Suppressor macrophage treated with lipopolysaccharide for 1 hour (primary cell): ENCODE data around the gene KCNQ2.

Source experiments
- DNase-seq, 3 donors: peaks; one replicate each; pipeline ENCODE4 v3.0.0-alpha.2; 2020 to 2022

KCNQ2 gene

GRCh38 chr20:63471981-63472831, at the start of gene KCNQ2:
Gene KCNQ2, minus strand, starts transcription at chr20:63472655. Its CDS starts 192 bp downstream, at chr20:63472463.
- no peak for DNase-seq

GRCh38 chr20:63521602-63522001, 49.1 kb upstream of the KCNQ2 start:
- no peak for DNase-seq

- peak; percentile 63 to 93 (median 83) for DNase-seq
Observed at GRCh38 chr20:63520934-63521601, 48.6 kb upstream of the KCNQ2 start.

GRCh38 chr20:63520504-63520933, 48.1 kb upstream of the KCNQ2 start, which contains the start of gene PPDPF:
Gene PPDPF, plus strand, starts transcription at chr20:63520765. Its CDS starts 544 bp downstream, at chr20:63521309.
- DNase-seq, result peak; percentile 84 to 97 (median 93)

- DNase-seq, result peak; percentile 54 to 73 (median 55)
Observed at GRCh38 chr20:63519668-63520503, 47.4 kb upstream of the KCNQ2 start.

- DNase-seq, result no peak
Observed at GRCh38 chr20:63518946-63519667, 46.7 kb upstream of the KCNQ2 start.

- no peak for DNase-seq
Observed at GRCh38 chr20:63518351-63518861, 46.0 kb upstream of the KCNQ2 start.

- DNase-seq, result no peak
Observed at GRCh38 chr20:63517376-63518309, 45.2 kb upstream of the KCNQ2 start.

GRCh38 chr20:63514520-63514919, 42.1 kb upstream of the KCNQ2 start:
- peak in 2 of 3 donors; percentile 10 to 32 for DNase-seq

GRCh38 chr20:63513207-63513606, 40.8 kb upstream of the KCNQ2 start:
- DNase-seq, result no peak

GRCh38 chr20:63509088-63509564, 36.7 kb upstream of the KCNQ2 start:
- DNase-seq, result peak in 1 of 3 donors; percentile 22

GRCh38 chr20:63508072-63508768, 35.8 kb upstream of the KCNQ2 start:
- DNase-seq, result no peak

- no peak for DNase-seq
Observed at GRCh38 chr20:63507083-63507743, 34.8 kb upstream of the KCNQ2 start.

GRCh38 chr20:63505723-63506122, 33.3 kb upstream of the KCNQ2 start:
- DNase-seq, result no peak

- no peak for DNase-seq
Observed at GRCh38 chr20:63505281-63505680, 32.8 kb upstream of the KCNQ2 start.

- DNase-seq, result no peak
Observed at GRCh38 chr20:63504642-63505041, 32.2 kb upstream of the KCNQ2 start.

GRCh38 chr20:63503524-63503923, 31.1 kb upstream of the KCNQ2 start:
- no peak for DNase-seq

- no peak for DNase-seq
Observed at GRCh38 chr20:63502671-63503172, 30.3 kb upstream of the KCNQ2 start.
